Caco-2 (cell line): ENCODE data around the gene FGF1. TPM values are rescaled to one million over a fixed set of nuclear protein-coding genes. Genes with fewer than 3 reads are reported as not detected.
A peak's percentile ranks its signal among the peaks of the same experiment; 100 is the strongest.

Experiments
- BruUV-seq: library from RNA; stranded (reverse); fragments of 400-500 nt; replicated peaks from 2 replicates; lab custom pipeline; 2021; lab: Mats Ljungman, UMichigan
- CTCF ChIA-PET: fragments of 300-600 bp; sonication (Branson Sonifier 250); formaldehyde crosslinking; loops from one replicate; lab custom pipeline; 2022; ENCODE audit warnings: antibody characterized with exemption; lab: Charles Lee
- POLR2A ChIA-PET: fragments of 300-600 bp; sonication (Branson Sonifier 250); formaldehyde crosslinking; loops from one replicate; lab custom pipeline; 2022; ENCODE audit warnings: antibody characterized with exemption; lab: Charles Lee
- DNase-seq, 2 experiments: peaks; one replicate each; pipeline versions ENCODE4 v3.0.0 to v3.0.0-alpha.2; 2020 to 2022
- H3K27me3 ChIP-seq: replicated peaks from 2 replicates; pipeline ENCODE4 v1.6.0; 2011; ENCODE audit warnings: low read length; ENCODE audit not compliant: control insufficient read depth, insufficient read depth
- H3K36me3 ChIP-seq: 2 replicates; pipeline ENCODE4 v1.5.1; 2011; ENCODE audit warnings: low read length; ENCODE audit not compliant: control insufficient read depth, insufficient read depth
- H3K4me1 ChIP-seq: fragments of 250-450 bp; sonication (Bioruptor Pico); 2 replicates; pipeline ENCODE4 v1.5.1; 2020; ENCODE audit warnings: mild to moderate bottlenecking
- H3K4me3 ChIP-seq: 2 replicates; pipeline ENCODE4 v1.5.1; 2011; ENCODE audit warnings: low read depth, mild to moderate bottlenecking, control low read depth, low read length
- H3K9me3 ChIP-seq: fragments of 250-450 bp; sonication (Bioruptor Pico); 2 replicates; pipeline ENCODE4 v1.5.1; 2020; ENCODE audit warnings: mild to moderate bottlenecking, moderate library complexity
- H3K27ac Mint-ChIP-seq: one replicate; pipeline ENCODE4 v1.8.0; 2022; ENCODE audit warnings: mixed read lengths; ENCODE audit not compliant: unreplicated experiment
- H3K27me3 Mint-ChIP-seq: one replicate; pipeline ENCODE4 v1.8.0; 2022; ENCODE audit warnings: mixed read lengths; ENCODE audit not compliant: insufficient read depth, unreplicated experiment
- H3K36me3 Mint-ChIP-seq: one replicate; pipeline ENCODE4 v1.8.0; 2022; ENCODE audit warnings: mild to moderate bottlenecking, mixed read lengths; ENCODE audit not compliant: insufficient read depth, unreplicated experiment
- H3K4me1 Mint-ChIP-seq: one replicate; pipeline ENCODE4 v1.8.0; 2022; ENCODE audit warnings: low read depth, mixed read lengths; ENCODE audit not compliant: unreplicated experiment
- H3K4me3 Mint-ChIP-seq: one replicate; pipeline ENCODE4 v1.8.0; 2022; ENCODE audit warnings: mild to moderate bottlenecking, moderate library complexity, mixed read lengths; ENCODE audit not compliant: unreplicated experiment
- H3K9me3 Mint-ChIP-seq: one replicate; pipeline ENCODE4 v1.8.0; 2022; ENCODE audit warnings: mixed read lengths; ENCODE audit not compliant: unreplicated experiment
- intact Hi-C: fragments of 100-400 bp; cut with micrococcal nuclease; formaldehyde crosslinking; loops from one replicate; pipeline ENCODE4 v1.10.0; 2022; ENCODE audit not compliant: unreplicated experiment
- total RNA-seq: library from RNA; stranded (reverse); gene quantifications from 2 replicates; pipeline ENCODE4 v1.2.3, GENCODE V29; 2022
- TF ChIP-seq, protein P1 (sequence below), 2 experiments: fragments of 200-600 bp in 1 of 2; IDR thresholded peaks; 1 replicate in 1 of 2; 2 replicates in 1 of 2; pipeline versions ENCODE4 v1.5.1 to v1.8.0; 2011 to 2022; ENCODE audit warnings: antibody characterized with exemption in 1 of 2, control low read depth in 1 of 2, inconsistent platforms in 1 of 2, low read depth in 1 of 2, low read length in 1 of 2, mild to moderate bottlenecking in 1 of 2, moderate library complexity in 1 of 2; ENCODE audit not compliant: insufficient read depth in 1 of 2, severe bottlenecking in 1 of 2, unreplicated experiment in 1 of 2

The FGF1 gene
- total RNA-seq, 1 experiment from 2014 or later: not detected

DNA sequence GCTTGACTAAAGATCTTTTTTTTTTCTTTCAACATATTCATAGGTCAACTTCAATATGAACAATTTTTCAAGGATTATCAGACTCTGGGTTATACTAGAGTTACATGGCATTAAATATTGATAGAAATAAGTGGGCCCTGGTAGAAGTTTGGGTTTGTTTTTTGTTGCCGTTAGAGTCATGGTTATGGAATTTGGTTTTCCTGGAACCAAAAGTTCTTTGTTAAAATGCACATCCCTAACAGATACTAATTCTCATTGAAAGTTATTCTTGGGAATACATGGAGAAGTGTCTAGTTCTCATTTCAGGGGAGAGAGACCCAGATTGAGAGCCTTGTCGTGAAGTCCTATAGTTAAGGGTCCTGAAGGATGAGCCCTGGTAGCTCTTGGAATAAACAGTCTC is 124.9 kb downstream of the FGF1 start:
- CTCF ChIA-PET: no interaction called here
- H3K9me3 Mint-ChIP-seq: no peaks in the 10 kb centered on the region
- TF ChIP-seq, protein P1, sequence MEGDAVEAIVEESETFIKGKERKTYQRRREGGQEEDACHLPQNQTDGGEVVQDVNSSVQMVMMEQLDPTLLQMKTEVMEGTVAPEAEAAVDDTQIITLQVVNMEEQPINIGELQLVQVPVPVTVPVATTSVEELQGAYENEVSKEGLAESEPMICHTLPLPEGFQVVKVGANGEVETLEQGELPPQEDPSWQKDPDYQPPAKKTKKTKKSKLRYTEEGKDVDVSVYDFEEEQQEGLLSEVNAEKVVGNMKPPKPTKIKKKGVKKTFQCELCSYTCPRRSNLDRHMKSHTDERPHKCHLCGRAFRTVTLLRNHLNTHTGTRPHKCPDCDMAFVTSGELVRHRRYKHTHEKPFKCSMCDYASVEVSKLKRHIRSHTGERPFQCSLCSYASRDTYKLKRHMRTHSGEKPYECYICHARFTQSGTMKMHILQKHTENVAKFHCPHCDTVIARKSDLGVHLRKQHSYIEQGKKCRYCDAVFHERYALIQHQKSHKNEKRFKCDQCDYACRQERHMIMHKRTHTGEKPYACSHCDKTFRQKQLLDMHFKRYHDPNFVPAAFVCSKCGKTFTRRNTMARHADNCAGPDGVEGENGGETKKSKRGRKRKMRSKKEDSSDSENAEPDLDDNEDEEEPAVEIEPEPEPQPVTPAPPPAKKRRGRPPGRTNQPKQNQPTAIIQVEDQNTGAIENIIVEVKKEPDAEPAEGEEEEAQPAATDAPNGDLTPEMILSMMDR (IDR thresholded peaks at IDR 0.05; ENCODE audit: insufficient read depth in 1 of 2, low read depth in 1 of 2, low read length in 1 of 2, severe bottlenecking in 1 of 2, unreplicated experiment in 1 of 2): no peak
- H3K27ac Mint-ChIP-seq: no peak overlapping the region
- POLR2A ChIA-PET: no interaction called here
- H3K9me3 ChIP-seq: no peaks in the 10 kb centered on the region
- H3K4me1 Mint-ChIP-seq: no peaks in the 10 kb centered on the region
- no peak overlapping the region for H3K4me3 Mint-ChIP-seq
- no peak overlapping the region for H3K4me3 ChIP-seq
- intact Hi-C loops: no loop called here
- H3K4me1 ChIP-seq: no peaks in the 10 kb centered on the region
- H3K27me3 ChIP-seq: no peaks in the 10 kb centered on the region
- no peaks in the 10 kb centered on the region for H3K36me3 ChIP-seq
- BruUV-seq: no TSS peak
- H3K36me3 Mint-ChIP-seq: no peaks in the 10 kb centered on the region
- no peaks in the 10 kb centered on the region for H3K27me3 Mint-ChIP-seq
- DNase-seq: no peak

DNA sequence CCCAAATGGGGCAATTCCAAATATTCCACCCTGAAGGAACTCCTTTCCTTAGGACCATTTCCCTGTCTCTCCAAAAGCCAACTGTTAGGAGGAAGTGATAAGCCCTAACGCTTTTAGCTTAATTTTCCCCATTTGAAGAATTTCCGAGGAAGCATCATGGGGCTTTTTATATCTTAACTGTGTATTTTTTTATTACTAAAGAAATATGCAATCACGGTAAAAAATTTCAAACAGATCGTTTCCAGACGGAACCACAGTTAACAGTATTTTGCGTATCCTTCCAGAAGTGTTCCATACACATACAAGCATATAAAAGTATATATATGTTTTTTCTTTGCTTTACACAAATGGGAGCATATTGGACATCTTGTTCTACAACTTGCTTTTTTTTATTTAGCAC is 133.8 kb downstream of the FGF1 start:
- no peak for DNase-seq
- POLR2A ChIA-PET: no interaction called here
- no peak overlapping the region for H3K4me3 ChIP-seq
- BruUV-seq: no TSS peak
- H3K4me1 ChIP-seq: no peaks in the 10 kb centered on the region
- H3K9me3 Mint-ChIP-seq: no peaks in the 10 kb centered on the region
- TF ChIP-seq, protein P1 (IDR thresholded peaks at IDR 0.05; ENCODE audit: insufficient read depth in 1 of 2, low read depth in 1 of 2, low read length in 1 of 2, severe bottlenecking in 1 of 2, unreplicated experiment in 1 of 2): no peak
- intact Hi-C loops: no loop called here
- H3K27me3 ChIP-seq: no peaks in the 10 kb centered on the region; the same call in 1 of the 2 replicates
- no peaks in the 10 kb centered on the region for H3K36me3 Mint-ChIP-seq
- H3K27ac Mint-ChIP-seq: no peak overlapping the region
- H3K4me3 Mint-ChIP-seq: peak overlapping the region; percentile 53
- H3K9me3 ChIP-seq: no peaks in the 10 kb centered on the region
- no peaks in the 10 kb centered on the region for H3K27me3 Mint-ChIP-seq
- H3K36me3 ChIP-seq: no peaks in the 10 kb centered on the region
- H3K4me1 Mint-ChIP-seq: peaks cover 14% of the 10 kb centered on the region
- CTCF ChIA-PET: interaction anchor here (0.7 kb wide), 1 partner anchor 352 kb away, joined by 3 read pairs; no protein-coding TSS in a partner anchor

DNA sequence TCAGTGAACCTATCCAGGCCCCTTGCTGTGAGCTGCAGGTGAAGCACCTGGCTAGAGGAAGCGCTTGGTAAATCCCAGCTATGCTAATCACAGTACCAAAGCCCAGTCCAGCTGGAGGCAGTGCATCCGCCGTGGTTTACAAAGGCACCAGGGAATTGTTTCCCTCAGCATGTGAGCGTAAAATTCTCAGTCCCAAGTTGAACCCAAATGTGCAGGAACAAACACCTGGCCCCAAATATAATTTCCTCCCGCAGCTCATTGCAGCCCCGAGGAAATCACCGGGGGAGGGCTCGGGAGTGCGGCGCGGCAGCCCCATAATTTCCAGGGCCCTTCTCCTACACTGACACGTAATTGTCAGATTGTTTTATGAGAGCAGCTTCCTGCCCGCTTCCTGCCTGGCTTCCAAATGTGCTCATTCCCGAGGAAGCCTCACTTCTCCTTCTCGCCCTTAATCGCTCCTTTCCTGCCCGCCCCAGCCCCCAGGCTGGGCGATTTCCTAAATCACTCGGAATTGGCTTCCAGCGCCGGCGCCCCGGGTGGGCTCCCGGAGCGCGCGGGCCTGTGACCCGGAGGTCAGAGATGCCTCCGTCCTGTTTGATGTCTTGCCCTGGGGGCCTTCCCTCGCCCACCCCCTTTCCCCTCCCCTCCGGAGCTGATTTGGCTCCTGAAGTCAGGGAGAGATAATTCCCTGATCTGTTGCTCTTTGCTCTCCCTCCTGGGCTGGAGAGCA is 134.4 kb downstream of the FGF1 start:
- Histone ChIP-seq H3K4me1 (no peaks in the 10 kb centered on the region), H3K9me3 (no peaks in the 10 kb centered on the region), H3K36me3 (no peaks in the 10 kb centered on the region), H3K27me3 (no peaks in the 10 kb centered on the region; the same call in 1 of the 2 replicates), H3K4me3 (no peak overlapping the region)
- CTCF ChIA-PET: interaction anchor here (0.7 kb wide), 1 partner anchor 352 kb away, joined by 3 read pairs; no protein-coding TSS in a partner anchor
- H3K4me3 Mint-ChIP-seq: peak overlapping the region; percentile 53
- no peaks in the 10 kb centered on the region for H3K9me3 Mint-ChIP-seq
- intact Hi-C loops: no loop called here
- BruUV-seq: no TSS peak
- H3K27me3 Mint-ChIP-seq: no peaks in the 10 kb centered on the region
- H3K36me3 Mint-ChIP-seq: no peaks in the 10 kb centered on the region
- H3K27ac Mint-ChIP-seq: no peak overlapping the region
- POLR2A ChIA-PET: no interaction called here
- TF ChIP-seq, protein P1 (IDR thresholded peaks at IDR 0.05; ENCODE audit: insufficient read depth in 1 of 2, low read depth in 1 of 2, low read length in 1 of 2, severe bottlenecking in 1 of 2, unreplicated experiment in 1 of 2): no peak
- peaks cover 14% of the 10 kb centered on the region for H3K4me1 Mint-ChIP-seq
- DNase-seq: peak in 1 of 2 experiments; percentile 42
